H1 (cell line): ENCODE data around the gene PDK2. TPM values are rescaled to one million over a fixed set of nuclear protein-coding genes. Genes with fewer than 3 reads are reported as not detected.

Experiments
- CHD7 ChIP-seq: fragments of 300-600 bp; sonication (generic); IDR thresholded peaks from 2 replicates; pipeline ENCODE4 v1.7.1; 2012; ENCODE audit warnings: low read length, moderate library complexity, mild to moderate bottlenecking, inconsistent platforms; ENCODE audit not compliant: insufficient replicate concordance
- SRF ChIP-seq: IDR thresholded peaks from 2 replicates; pipeline ENCODE4 v1.6.1; 2011; ENCODE audit warnings: mild to moderate bottlenecking, low read depth, low read length, moderate library complexity
- polyA plus RNA-seq, 7 experiments: library from polyadenylated mRNA; depleted of rRNA in 3 of 7; stranded (reverse) in 5 of 7; unstranded in 2 of 7; fragments of >200 nt in 5 of 7; fragments of 200-250 nt in 2 of 7; gene quantifications; 1 replicate in 5 of 7; 2 replicates in 1 of 7; 4 replicates in 1 of 7; pipeline versions ENCODE4 v1.2.1 to v1.2.3, GENCODE V29; 2011 to 2013; ENCODE audit warnings: missing spikeins in 2 of 7, mixed read lengths in 2 of 7
- total RNA-seq: library from RNA; stranded (reverse); fragmentation: NEBNext Ultra II Directional; extraction: Animal tissue kit (Norgen Biotek cat#: 25700); gene quantifications from 2 replicates; pipeline ENCODE4 v1.2.1, GENCODE V29; 2021

PDK2 gene
- total and polyA plus RNA-seq, 2 of the 8 experiments (the other 6 are each of a cell fraction or from before 2014, with no cell fraction given), result 18.3 to 121 TPM

- no peak for TF ChIP-seq CHD7
- no peak for TF ChIP-seq SRF
Observed at GRCh38 chr17:50047488-50048126, 47.5 kb upstream of the PDK2 start (continued).
